Measurements from ENCODE around the gene ADISSP.

The ADISSP gene

DNA sequence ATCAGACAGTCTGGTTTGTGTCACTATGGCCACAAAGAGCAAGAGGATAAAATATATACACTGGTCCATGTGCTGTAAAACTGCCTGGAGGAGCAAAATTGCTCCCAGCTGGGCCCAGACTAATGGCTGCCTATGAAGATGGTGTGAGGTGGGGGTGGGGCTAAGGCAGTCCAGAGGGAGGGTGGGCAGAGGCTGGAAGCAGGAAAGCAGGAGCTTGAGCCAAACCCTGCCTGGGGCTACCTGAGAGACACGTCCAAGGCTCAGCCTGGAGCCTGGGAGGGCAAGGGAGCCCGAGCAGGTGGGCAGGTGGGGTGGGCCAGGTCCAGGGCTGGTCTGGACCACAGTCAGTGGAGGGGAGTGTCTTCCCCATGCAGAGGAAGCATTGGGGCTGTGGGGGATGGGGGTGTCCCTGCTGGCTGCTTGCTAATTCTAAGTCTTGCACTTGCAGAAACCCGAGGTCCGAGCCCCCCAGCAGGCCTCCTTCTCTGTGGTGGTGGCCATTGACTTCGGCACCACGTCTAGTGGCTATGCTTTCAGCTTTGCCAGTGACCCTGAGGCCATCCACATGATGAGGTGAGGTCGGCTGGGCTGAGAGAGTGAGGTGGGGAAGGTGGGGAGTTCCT, 25.6 kb downstream of the ADISSP start:
- H3K4me3 ChIP-seq (ENCODE audit: low read depth, low read length) = no peak overlapping the region
- no peaks in the 10 kb centered on the region for H3K36me3 ChIP-seq (ENCODE audit: control insufficient read depth in 2 of 2, insufficient read depth in 1 of 2, low read length in 2 of 2)
- POLR2A ChIA-PET = interaction anchor here (0.7 kb wide), 1 partner anchor 13 kb away, joined by 3 read pairs; no protein-coding TSS in a partner anchor
- no peaks in the 10 kb centered on the region for H3K9me3 ChIP-seq (ENCODE audit: control insufficient read depth, insufficient read depth, low read depth, low read length)
- TF ChIP-seq ZNF433 (tag by site-specific recombination; IDR thresholded peaks at IDR 0.05; ENCODE audit: low read depth) = no peak
- TF ChIP-seq ZNF169 (tag by site-specific recombination; IDR thresholded peaks at IDR 0.05) = no peak
- TF ChIP-seq KLF9 (tag by site-specific recombination; IDR thresholded peaks at IDR 0.05; ENCODE audit: low read depth) = no peak
- 0 out of 2 replicates have a peak, but pooled peaks have one; percentile 2 for TF ChIP-seq ZNF140 (tag by site-specific recombination; IDR thresholded peaks at IDR 0.05)
- TF ChIP-seq, protein P1, sequence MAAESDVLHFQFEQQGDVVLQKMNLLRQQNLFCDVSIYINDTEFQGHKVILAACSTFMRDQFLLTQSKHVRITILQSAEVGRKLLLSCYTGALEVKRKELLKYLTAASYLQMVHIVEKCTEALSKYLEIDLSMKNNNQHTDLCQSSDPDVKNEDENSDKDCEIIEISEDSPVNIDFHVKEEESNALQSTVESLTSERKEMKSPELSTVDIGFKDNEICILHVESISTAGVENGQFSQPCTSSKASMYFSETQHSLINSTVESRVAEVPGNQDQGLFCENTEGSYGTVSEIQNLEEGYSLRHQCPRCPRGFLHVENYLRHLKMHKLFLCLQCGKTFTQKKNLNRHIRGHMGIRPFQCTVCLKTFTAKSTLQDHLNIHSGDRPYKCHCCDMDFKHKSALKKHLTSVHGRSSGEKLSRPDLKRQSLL (tag by site-specific recombination; IDR thresholded peaks at IDR 0.05) = peak; percentile 32; the same call in 1 of the 2 replicates
- TF ChIP-seq KLF8 (tag by site-specific recombination; IDR thresholded peaks at IDR 0.05) = no peak
- TF ChIP-seq ZNF133 (tag by site-specific recombination; IDR thresholded peaks at IDR 0.05) = no peak
- TF ChIP-seq, protein P2, sequence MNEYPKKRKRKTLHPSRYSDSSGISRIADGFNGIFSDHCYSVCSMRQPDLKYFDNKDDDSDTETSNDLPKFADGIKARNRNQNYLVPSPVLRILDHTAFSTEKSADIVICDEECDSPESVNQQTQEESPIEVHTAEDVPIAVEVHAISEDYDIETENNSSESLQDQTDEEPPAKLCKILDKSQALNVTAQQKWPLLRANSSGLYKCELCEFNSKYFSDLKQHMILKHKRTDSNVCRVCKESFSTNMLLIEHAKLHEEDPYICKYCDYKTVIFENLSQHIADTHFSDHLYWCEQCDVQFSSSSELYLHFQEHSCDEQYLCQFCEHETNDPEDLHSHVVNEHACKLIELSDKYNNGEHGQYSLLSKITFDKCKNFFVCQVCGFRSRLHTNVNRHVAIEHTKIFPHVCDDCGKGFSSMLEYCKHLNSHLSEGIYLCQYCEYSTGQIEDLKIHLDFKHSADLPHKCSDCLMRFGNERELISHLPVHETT (tag by site-specific recombination; IDR thresholded peaks at IDR 0.05) = no peak
- TF ChIP-seq SETDB1 (IDR thresholded peaks at IDR 0.05; ENCODE audit: insufficient read length, low read length) = no peak
- no peak for TF ChIP-seq ZNF223 (tag by site-specific recombination; IDR thresholded peaks at IDR 0.05)
- no peak for TF ChIP-seq ZNF175 (tag by site-specific recombination; IDR thresholded peaks at IDR 0.05)
- TF ChIP-seq, protein P3, sequence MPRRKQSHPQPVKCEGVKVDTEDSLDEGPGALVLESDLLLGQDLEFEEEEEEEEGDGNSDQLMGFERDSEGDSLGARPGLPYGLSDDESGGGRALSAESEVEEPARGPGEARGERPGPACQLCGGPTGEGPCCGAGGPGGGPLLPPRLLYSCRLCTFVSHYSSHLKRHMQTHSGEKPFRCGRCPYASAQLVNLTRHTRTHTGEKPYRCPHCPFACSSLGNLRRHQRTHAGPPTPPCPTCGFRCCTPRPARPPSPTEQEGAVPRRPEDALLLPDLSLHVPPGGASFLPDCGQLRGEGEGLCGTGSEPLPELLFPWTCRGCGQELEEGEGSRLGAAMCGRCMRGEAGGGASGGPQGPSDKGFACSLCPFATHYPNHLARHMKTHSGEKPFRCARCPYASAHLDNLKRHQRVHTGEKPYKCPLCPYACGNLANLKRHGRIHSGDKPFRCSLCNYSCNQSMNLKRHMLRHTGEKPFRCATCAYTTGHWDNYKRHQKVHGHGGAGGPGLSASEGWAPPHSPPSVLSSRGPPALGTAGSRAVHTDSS (tag by site-specific recombination; IDR thresholded peaks at IDR 0.05) = no peak
- TF ChIP-seq ZNF24 (tag by site-specific recombination; IDR thresholded peaks at IDR 0.05) = no peak
- TF ChIP-seq ZNF341 (tag by site-specific recombination; IDR thresholded peaks at IDR 0.05; ENCODE audit: low read depth) = peak; percentile 54
- TF ChIP-seq, protein P4, sequence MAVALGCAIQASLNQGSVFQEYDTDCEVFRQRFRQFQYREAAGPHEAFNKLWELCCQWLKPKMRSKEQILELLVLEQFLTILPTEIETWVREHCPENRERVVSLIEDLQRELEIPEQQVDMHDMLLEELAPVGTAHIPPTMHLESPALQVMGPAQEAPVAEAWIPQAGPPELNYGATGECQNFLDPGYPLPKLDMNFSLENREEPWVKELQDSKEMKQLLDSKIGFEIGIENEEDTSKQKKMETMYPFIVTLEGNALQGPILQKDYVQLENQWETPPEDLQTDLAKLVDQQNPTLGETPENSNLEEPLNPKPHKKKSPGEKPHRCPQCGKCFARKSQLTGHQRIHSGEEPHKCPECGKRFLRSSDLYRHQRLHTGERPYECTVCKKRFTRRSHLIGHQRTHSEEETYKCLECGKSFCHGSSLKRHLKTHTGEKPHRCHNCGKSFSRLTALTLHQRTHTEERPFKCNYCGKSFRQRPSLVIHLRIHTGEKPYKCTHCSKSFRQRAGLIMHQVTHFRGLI (tag by site-specific recombination; IDR thresholded peaks at IDR 0.05) = no peak
- TF ChIP-seq ZNF658 (tag by site-specific recombination; IDR thresholded peaks at IDR 0.05) = no peak
- TF ChIP-seq ZNF19 (tag by site-specific recombination; IDR thresholded peaks at IDR 0.05; ENCODE audit: low read depth) = no peak
- H3K27ac ChIP-seq (ENCODE audit: extremely low read depth, low read depth, low read length) = no peak overlapping the region
- peaks cover 10% of the 10 kb centered on the region; the same call in 1 of the 2 replicates for H3K4me1 ChIP-seq (ENCODE audit: control insufficient read depth, insufficient read depth, low read length)
- CTCF ChIA-PET = interaction anchor here (0.6 to 3.0 kb wide), 8 partner anchors 8 to 57 kb away, joined by 3 to 17 read pairs (median 6); no protein-coding TSS in a partner anchor

DNA sequence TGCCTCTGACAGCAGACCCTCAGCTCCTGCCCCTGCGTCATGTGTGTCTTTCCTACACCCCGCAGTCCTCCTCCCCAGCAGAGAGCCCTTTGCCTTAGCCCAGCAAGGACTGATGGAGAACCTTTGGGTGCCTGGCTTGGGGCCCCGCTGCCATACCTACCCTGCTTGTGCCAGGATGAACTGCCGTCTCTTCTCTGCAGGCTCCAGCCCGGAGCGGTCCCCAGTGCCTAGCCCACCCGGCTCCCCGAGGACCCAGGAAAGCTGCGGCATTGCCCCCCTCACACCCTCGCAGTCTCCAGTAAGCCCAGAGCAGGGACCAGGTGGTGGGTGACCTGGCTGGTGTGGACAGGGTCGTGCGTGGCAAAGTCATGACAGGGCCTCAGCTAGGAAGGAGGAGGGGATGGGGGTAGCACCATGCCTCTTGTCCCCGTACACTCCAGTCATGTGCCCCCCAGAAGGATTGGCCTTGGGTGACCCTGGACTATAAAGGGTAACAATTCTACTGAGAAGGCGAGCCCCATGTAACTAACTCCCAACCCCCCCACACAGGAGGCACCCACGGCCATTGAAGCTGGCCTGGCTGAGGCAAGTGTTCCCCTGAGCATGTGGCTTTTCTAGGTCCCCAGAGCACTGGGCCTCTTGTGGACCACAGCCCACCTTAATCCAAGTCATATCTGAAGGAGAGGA, 26.8 kb downstream of the ADISSP start:
- H3K36me3 ChIP-seq (ENCODE audit: control insufficient read depth in 2 of 2, insufficient read depth in 1 of 2, low read length in 2 of 2) = no peaks in the 10 kb centered on the region
- CTCF ChIA-PET = interaction anchor here (0.9 to 3.0 kb wide), 5 partner anchors 9 to 30 kb away, joined by 6 to 17 read pairs (median 7); no protein-coding TSS in a partner anchor
- no peak overlapping the region for H3K27ac ChIP-seq (ENCODE audit: extremely low read depth, low read depth, low read length)
- H3K4me3 ChIP-seq (ENCODE audit: low read depth, low read length) = no peak overlapping the region
- H3K9me3 ChIP-seq (ENCODE audit: control insufficient read depth, insufficient read depth, low read depth, low read length) = no peaks in the 10 kb centered on the region
- peaks cover 10% of the 10 kb centered on the region; the same call in 1 of the 2 replicates for H3K4me1 ChIP-seq (ENCODE audit: control insufficient read depth, insufficient read depth, low read length)
- POLR2A ChIA-PET = interaction anchor here (0.7 kb wide), 1 partner anchor 12 kb away, joined by 3 read pairs; no protein-coding TSS in a partner anchor
- no peak for TF ChIP-seq ZSCAN23 (tag by site-specific recombination; IDR thresholded peaks at IDR 0.05)
- no peak for TF ChIP-seq ZNF670 (tag by site-specific recombination; IDR thresholded peaks at IDR 0.05; ENCODE audit: low read depth)
- TF ChIP-seq, protein P4 (tag by site-specific recombination; IDR thresholded peaks at IDR 0.05) = no peak
- no peak for TF ChIP-seq HOXA7 (CRISPR knock-in tag; IDR thresholded peaks at IDR 0.05; ENCODE audit: borderline replicate concordance)
- TF ChIP-seq MEIS1 (CRISPR knock-in tag; IDR thresholded peaks at IDR 0.05; ENCODE audit: borderline replicate concordance) = no peak
- TF ChIP-seq, protein P5, sequence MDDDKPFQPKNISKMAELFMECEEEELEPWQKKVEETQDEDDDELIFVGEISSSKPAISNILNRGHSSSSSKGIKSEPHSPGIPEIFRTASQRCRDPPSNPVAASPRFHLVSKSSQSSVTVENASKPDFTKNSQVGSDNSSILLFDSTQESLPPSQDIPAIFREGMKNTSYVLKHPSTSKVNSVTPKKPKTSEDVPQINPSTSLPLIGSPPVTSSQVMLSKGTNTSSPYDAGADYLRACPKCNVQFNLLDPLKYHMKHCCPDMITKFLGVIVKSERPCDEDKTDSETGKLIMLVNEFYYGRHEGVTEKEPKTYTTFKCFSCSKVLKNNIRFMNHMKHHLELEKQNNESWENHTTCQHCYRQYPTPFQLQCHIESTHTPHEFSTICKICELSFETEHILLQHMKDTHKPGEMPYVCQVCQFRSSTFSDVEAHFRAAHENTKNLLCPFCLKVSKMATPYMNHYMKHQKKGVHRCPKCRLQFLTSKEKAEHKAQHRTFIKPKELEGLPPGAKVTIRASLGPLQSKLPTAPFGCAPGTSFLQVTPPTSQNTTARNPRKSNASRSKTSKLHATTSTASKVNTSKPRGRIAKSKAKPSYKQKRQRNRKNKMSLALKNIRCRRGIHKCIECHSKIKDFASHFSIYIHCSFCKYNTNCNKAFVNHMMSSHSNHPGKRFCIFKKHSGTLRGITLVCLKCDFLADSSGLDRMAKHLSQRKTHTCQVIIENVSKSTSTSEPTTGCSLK (tag by site-specific recombination; IDR thresholded peaks at IDR 0.05) = no peak
